Ishikawa (cell line): Measurements from ENCODE around the gene PVRIG.

ENCODE experiments used
- CEBPB ChIP-seq: IDR thresholded peaks from 2 replicates; pipeline ENCODE4 v1.6.1; 2012
- CREB1 ChIP-seq: IDR thresholded peaks from 2 replicates; pipeline ENCODE4 v1.6.1; 2012; ENCODE audit warnings: low read depth
- EGR1 ChIP-seq: IDR thresholded peaks from 2 replicates; pipeline ENCODE4 v1.6.1; 2012
- EP300 ChIP-seq: IDR thresholded peaks from 2 replicates; pipeline ENCODE4 v1.6.1; 2012; ENCODE audit warnings: borderline replicate concordance
- FOXM1 ChIP-seq: IDR thresholded peaks from 2 replicates; pipeline ENCODE4 v1.6.1; 2012; ENCODE audit warnings: low read depth, borderline replicate concordance
- MAX ChIP-seq: IDR thresholded peaks from 2 replicates; pipeline ENCODE4 v1.6.1; 2012
- NFIC ChIP-seq: IDR thresholded peaks from 2 replicates; pipeline ENCODE4 v1.6.1; 2012
- RAD21 ChIP-seq: IDR thresholded peaks from 2 replicates; pipeline ENCODE4 v1.6.1; 2012; ENCODE audit warnings: low read depth
- TAF1 ChIP-seq: IDR thresholded peaks from 2 replicates; pipeline ENCODE4 v1.6.1; 2012; ENCODE audit warnings: low read depth, mild to moderate bottlenecking
- TCF12 ChIP-seq: IDR thresholded peaks from 2 replicates; pipeline ENCODE4 v1.6.1; 2012; ENCODE audit warnings: low read depth
- TEAD4 ChIP-seq: IDR thresholded peaks from 2 replicates; pipeline ENCODE4 v1.6.1; 2012
- USF1 ChIP-seq: IDR thresholded peaks from 2 replicates; pipeline ENCODE4 v1.6.1; 2012
- YY1 ChIP-seq: IDR thresholded peaks from 2 replicates; pipeline ENCODE4 v1.6.1; 2012; ENCODE audit warnings: low read depth
- ZBTB7A ChIP-seq: IDR thresholded peaks from 2 replicates; pipeline ENCODE4 v1.6.1; 2012; ENCODE audit warnings: low read depth
- TF ChIP-seq, protein P1 (sequence below): IDR thresholded peaks from 2 replicates; pipeline ENCODE4 v1.6.1; 2012; ENCODE audit warnings: low read depth, mild to moderate bottlenecking

The PVRIG gene

DNA sequence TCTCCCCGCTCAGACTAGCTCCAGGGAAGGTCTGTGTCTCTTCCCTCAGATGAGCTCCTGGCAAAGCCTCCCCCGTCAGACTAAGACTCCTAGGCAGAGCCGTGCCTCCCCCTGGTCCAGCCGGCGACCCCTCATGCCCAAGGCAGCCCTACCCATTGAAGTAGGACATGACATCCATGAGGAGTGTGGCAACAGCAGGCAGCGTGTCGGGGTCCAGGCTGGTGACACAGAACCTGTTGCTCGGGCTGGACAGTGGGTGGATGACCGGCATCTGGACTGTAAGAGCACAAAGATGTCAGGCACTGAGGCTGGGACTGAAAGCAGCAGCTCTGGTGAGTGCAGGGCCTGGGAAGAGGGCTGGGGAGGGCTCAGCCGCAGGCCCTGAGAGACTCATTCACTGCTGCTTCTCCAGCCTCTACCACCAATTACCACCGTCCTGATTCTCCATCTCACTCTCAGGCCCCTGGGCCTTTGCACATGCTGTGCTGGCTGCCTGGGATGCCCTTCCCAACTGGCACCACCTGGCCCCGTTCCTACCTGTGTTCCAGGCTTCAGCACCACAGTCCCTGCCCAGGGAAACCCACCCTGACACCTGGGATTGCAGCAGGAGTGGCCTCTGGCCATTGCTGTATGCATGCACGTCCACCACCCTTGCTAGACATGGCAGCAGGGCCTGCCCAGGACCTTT, 2.8 kb downstream of the PVRIG start:
- no peak for TF ChIP-seq CREB1
- TF ChIP-seq EP300: no peak
- no peak for TF ChIP-seq FOXM1
- TF ChIP-seq, protein P1, sequence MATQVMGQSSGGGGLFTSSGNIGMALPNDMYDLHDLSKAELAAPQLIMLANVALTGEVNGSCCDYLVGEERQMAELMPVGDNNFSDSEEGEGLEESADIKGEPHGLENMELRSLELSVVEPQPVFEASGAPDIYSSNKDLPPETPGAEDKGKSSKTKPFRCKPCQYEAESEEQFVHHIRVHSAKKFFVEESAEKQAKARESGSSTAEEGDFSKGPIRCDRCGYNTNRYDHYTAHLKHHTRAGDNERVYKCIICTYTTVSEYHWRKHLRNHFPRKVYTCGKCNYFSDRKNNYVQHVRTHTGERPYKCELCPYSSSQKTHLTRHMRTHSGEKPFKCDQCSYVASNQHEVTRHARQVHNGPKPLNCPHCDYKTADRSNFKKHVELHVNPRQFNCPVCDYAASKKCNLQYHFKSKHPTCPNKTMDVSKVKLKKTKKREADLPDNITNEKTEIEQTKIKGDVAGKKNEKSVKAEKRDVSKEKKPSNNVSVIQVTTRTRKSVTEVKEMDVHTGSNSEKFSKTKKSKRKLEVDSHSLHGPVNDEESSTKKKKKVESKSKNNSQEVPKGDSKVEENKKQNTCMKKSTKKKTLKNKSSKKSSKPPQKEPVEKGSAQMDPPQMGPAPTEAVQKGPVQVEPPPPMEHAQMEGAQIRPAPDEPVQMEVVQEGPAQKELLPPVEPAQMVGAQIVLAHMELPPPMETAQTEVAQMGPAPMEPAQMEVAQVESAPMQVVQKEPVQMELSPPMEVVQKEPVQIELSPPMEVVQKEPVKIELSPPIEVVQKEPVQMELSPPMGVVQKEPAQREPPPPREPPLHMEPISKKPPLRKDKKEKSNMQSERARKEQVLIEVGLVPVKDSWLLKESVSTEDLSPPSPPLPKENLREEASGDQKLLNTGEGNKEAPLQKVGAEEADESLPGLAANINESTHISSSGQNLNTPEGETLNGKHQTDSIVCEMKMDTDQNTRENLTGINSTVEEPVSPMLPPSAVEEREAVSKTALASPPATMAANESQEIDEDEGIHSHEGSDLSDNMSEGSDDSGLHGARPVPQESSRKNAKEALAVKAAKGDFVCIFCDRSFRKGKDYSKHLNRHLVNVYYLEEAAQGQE: no peak
- TF ChIP-seq TAF1: no peak
- TF ChIP-seq USF1: no peak
- no peak for TF ChIP-seq RAD21
- no peak for TF ChIP-seq MAX
- no peak for TF ChIP-seq EGR1
- TF ChIP-seq TCF12: no peak
- TF ChIP-seq NFIC: no peak

DNA sequence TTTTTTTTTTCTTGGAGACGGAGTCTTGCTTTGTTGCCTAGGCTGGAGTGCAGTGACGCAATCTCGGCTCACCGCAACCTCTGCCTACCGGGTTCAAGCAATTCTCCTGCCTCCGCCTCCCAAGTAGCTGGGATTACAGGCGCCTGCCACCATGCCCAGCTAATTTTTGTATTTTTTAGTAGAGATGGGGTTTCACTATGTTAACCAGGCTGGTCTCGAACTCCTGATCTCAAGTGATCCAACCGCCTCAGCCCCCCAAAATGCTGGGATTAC, 27.1 kb downstream of the PVRIG start:
- TF ChIP-seq CEBPB: peak; percentile 53; the same call in 1 of the 2 replicates

GRCh38 chr7:100247152-100247757, 27.5 kb downstream of the PVRIG start:
- TF ChIP-seq TEAD4 (peak; percentile 65), ZBTB7A (peak; percentile 55), EP300 (peak; percentile 46; the same call in 1 of the 2 replicates), TAF1 (no peak), MAX (no peak; the same call in 1 of the 2 replicates), TCF12 (peak; percentile 82), NFIC (peak; percentile 94)

GRCh38 chr7:100248483-100248882, 28.7 kb downstream of the PVRIG start:
- TF ChIP-seq NFIC: no peak
- TF ChIP-seq TEAD4: no peak
- TF ChIP-seq FOXM1: no peak
- no peak for TF ChIP-seq TAF1
- no peak for TF ChIP-seq ZBTB7A
- no peak for TF ChIP-seq MAX
- TF ChIP-seq, protein P1: no peak
- no peak for TF ChIP-seq CEBPB
- no peak for TF ChIP-seq EGR1
- no peak for TF ChIP-seq CREB1
- no peak for TF ChIP-seq YY1
- TF ChIP-seq EP300: no peak
- TF ChIP-seq USF1: no peak
- no peak for TF ChIP-seq RAD21
- TF ChIP-seq TCF12: no peak

DNA sequence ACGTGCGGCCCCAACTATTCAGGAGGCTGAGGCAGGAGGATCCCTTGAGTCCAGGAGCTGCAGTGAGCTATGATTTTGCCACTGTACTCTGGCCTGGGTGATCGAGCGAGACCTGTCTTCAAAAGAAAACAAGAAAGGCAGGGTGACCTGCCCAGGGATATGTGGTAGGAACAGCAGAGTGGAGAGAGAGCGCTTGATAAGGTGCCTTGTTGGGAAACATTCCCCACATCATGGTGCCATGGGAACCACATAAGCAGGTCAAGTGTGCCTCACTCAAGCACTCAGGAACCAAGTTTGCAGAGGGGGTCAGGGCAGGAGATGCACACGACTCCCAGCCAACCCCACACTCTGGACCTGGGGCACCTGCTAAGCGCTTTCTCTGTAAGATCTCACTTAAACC, 37.3 kb downstream of the PVRIG start:
- TF ChIP-seq RAD21 (no peak), NFIC (no peak), EGR1 (no peak), USF1 (no peak), TAF1 (no peak), FOXM1 (no peak), ZBTB7A (no peak), CREB1 (no peak), TEAD4 (no peak), MAX (no peak), TCF12 (no peak)
- TF ChIP-seq, protein P1: no peak
